ENCODE data around the gene UBE2J2.

- TF ChIP-seq POLR2A (IDR thresholded peaks at IDR 0.05; ENCODE audit: low read length) (no peak), GATA1 (IDR thresholded peaks at IDR 0.05; ENCODE audit: low read depth, low read length) (no peak)
These were observed 55.0 kb downstream of the UBE2J2 start for GRCh38 chr1:1218524-1219200.
